Thoracic aorta (tissue), 2 donors: ENCODE measurements around the gene CSNK2B. TPM values are rescaled to one million over a fixed set of nuclear protein-coding genes. Genes with fewer than 3 reads are reported as not detected.

Experiments
- ATAC-seq: fragments of 150-250 bp; one replicate; pipeline ENCODE4 v1.8.0; 2017; ENCODE audit warnings: low read depth; ENCODE audit not compliant: insufficient number of reproducible peaks, low FRiP score
- DNase-seq: peaks from one replicate; pipeline ENCODE4 v3.0.0-alpha.2; 2020; ENCODE audit warnings: low spot score
- H3K27ac ChIP-seq, 2 donors: fragments of 200-600 bp; sonication (generic); 1 replicate in 1 of 2; 2 replicates in 1 of 2; pipeline ENCODE4 v1.5.1; 2016; ENCODE audit warnings: mild to moderate bottlenecking in 2 of 2, moderate library complexity in 2 of 2
- H3K27me3 ChIP-seq: fragments of 200-600 bp; sonication (generic); replicated peaks from 2 replicates; pipeline ENCODE4 v1.6.0; 2016; ENCODE audit warnings: mild to moderate bottlenecking; ENCODE audit not compliant: insufficient read depth
- H3K36me3 ChIP-seq: fragments of 200-600 bp; sonication (generic); one replicate; pipeline ENCODE4 v1.5.1; 2016
- H3K4me1 ChIP-seq, 2 donors: fragments of 200-600 bp; sonication (generic); 1 replicate in 1 of 2; 2 replicates in 1 of 2; pipeline versions ENCODE4 v1.5.1 to v1.6.0; 2016; ENCODE audit warnings: low read depth in 2 of 2, mild to moderate bottlenecking in 1 of 2; ENCODE audit not compliant: control insufficient read depth in 1 of 2
- H3K4me3 ChIP-seq: fragments of 200-600 bp; sonication (generic); 2 replicates; pipeline ENCODE4 v1.5.1; 2016; ENCODE audit warnings: mild to moderate bottlenecking
- H3K9me3 ChIP-seq: fragments of 200-600 bp; sonication (generic); 2 replicates; pipeline ENCODE4 v1.5.1; 2016
- CTCF ChIP-seq: fragments of 200-600 bp; sonication (generic); IDR thresholded peaks from one replicate; pipeline ENCODE4 v1.5.1; 2019; ENCODE audit warnings: antibody characterized with exemption
- total RNA-seq, 2 donors: library from RNA; depleted of rRNA; stranded (reverse); fragments of >200 nt; gene quantifications; one replicate each; pipeline versions ENCODE4 v1.1.0 to v1.2.3, GENCODE V29; 2016

The CSNK2B gene
- total RNA-seq, 2 donors from 2014 or later: 175 to 202 TPM

GRCh38 chr6:31627690-31628287, 38.1 kb upstream of the CSNK2B start:
- TF ChIP-seq CTCF: no peak
- H3K27me3 ChIP-seq: no peaks in the 10 kb centered on the region
- H3K9me3 ChIP-seq: no peaks in the 10 kb centered on the region
- DNase-seq: no peak
- no peak overlapping the region for H3K27ac ChIP-seq
- H3K36me3 ChIP-seq: peaks cover 91% of the 10 kb centered on the region
- no peak for ATAC-seq
- no peak overlapping the region for H3K4me3 ChIP-seq
- H3K4me1 ChIP-seq: peaks cover 0 to 2% of the 10 kb centered on the region in 2 donors

DNA sequence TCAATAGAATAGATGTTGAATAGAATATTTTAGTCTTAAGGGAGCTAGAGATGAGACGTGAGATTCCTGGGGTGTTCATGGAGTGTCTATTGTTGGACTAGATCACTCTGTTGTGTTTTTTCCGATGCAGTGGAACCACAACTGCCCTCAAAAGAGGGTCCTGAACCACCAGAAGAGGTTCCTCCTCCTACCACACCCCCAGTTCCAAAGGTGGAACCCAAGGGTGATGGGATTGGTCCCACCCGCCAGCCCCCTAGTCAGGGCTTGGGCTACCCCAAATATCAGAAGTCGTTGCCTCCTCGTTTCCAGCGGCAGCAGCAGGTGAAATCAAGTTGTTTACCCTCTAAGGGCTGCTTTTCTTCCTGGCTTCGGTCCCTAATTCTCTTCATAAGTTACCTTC, 36.9 kb upstream of the CSNK2B start:
- no peak for DNase-seq
- Histone ChIP-seq H3K4me3 (no peak overlapping the region), H3K9me3 (no peaks in the 10 kb centered on the region), H3K27me3 (no peaks in the 10 kb centered on the region), H3K4me1 (no peaks in the 10 kb centered on the region), H3K36me3 (peaks cover 94% of the 10 kb centered on the region), H3K27ac (no peak overlapping the region)
- no peak for TF ChIP-seq CTCF
- no peak for ATAC-seq

DNA sequence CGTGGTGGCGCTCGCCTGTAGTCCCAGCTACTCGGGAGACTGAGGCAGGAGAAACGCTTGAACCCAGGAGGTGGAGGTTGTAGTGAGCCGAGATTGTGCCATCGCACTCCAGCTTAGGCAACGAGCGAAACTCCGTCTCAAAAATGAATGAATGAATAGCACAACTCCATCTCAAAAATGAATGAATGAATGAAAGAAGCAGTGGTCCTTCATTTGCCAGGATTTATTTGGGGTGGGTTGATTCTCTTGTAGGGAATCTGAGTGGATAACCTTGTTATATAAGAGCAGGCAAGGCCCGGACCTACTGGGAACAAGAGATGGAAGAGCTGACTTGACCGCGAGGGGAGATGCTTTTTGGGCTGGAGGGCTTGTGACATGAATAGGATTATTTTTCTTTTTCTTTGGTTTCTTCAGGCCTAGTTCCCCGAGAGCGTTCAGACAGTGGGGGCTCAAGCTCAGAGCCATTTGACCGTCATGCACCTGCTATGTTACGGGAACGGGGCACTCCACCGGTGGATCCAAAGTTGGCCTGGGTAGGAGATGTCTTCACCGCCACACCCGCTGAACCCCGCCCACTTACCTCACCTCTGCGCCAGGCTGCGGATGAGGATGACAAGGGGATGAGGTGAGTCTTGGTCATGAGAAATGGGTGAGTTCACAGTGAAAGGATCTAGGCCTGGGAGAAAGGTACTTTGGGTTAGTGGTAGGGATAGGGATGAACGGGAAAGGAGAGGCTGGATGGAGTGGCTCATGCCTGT, 35.5 kb upstream of the CSNK2B start:
- no peak for DNase-seq
- Histone ChIP-seq H3K4me3 (no peak overlapping the region), H3K36me3 (peaks cover 97% of the 10 kb centered on the region), H3K27me3 (no peaks in the 10 kb centered on the region), H3K27ac (no peak overlapping the region), H3K9me3 (no peaks in the 10 kb centered on the region), H3K4me1 (no peaks in the 10 kb centered on the region)
- no peak for TF ChIP-seq CTCF
- ATAC-seq: no peak

GRCh38 chr6:31631209-31631608, 34.7 kb upstream of the CSNK2B start:
- Histone ChIP-seq H3K27ac (no peak overlapping the region), H3K4me1 (no peaks in the 10 kb centered on the region), H3K4me3 (no peak overlapping the region), H3K36me3 (peaks cover 97% of the 10 kb centered on the region), H3K9me3 (no peaks in the 10 kb centered on the region), H3K27me3 (no peaks in the 10 kb centered on the region)
- TF ChIP-seq CTCF: no peak
- no peak for ATAC-seq
- no peak for DNase-seq

GRCh38 chr6:31631681-31632278, 34.1 kb upstream of the CSNK2B start:
- no peak for ATAC-seq
- Histone ChIP-seq H3K36me3 (peaks cover 97% of the 10 kb centered on the region), H3K9me3 (no peaks in the 10 kb centered on the region), H3K27me3 (no peaks in the 10 kb centered on the region), H3K4me3 (no peak overlapping the region), H3K27ac (no peak overlapping the region), H3K4me1 (no peaks in the 10 kb centered on the region)
- no peak for TF ChIP-seq CTCF
- no peak for DNase-seq
